ENCODE results near the gene CCRL2. TPM values are rescaled to one million over a fixed set of nuclear protein-coding genes. Genes with fewer than 3 reads are reported as not detected.

CCRL2 gene
- total and polyA plus RNA-seq, 2 of the 4 experiments (the other 2 are of a cell fraction), result 0.29 to 0.36 TPM

- TF ChIP-seq RCOR1 (IDR thresholded peaks at IDR 0.05; ENCODE audit: insufficient replicate concordance, low read length), result no peak
These were observed 35.3 kb upstream of the CCRL2 start (continued) for GRCh38 chr3:46371519-46372340.

- Histone ChIP-seq H3K27me3 (ENCODE audit: control insufficient read depth, insufficient read depth, low read length) (peaks cover 54% of the 10 kb centered on the region), H2BK120ac (ENCODE audit: low read depth, low read length) (no peak overlapping the region), H3K56ac (ENCODE audit: extremely low read depth, insufficient read depth, low read length) (no peak overlapping the region), H3K14ac (replicated peaks; ENCODE audit: low read depth, low read length) (no peak overlapping the region), H3K4me3 (ENCODE audit: insufficient read depth, low read depth, low read length) (no peak overlapping the region), H3K9ac (ENCODE audit: low read depth, low read length) (no peak overlapping the region), H2BK15ac (ENCODE audit: low read depth, low read length) (no peak overlapping the region), H2BK5ac (ENCODE audit: low read depth, low read length, poor library complexity, severe bottlenecking) (no peak overlapping the region), H4K8ac (ENCODE audit: low read depth in 2 of 2, low read length in 2 of 2) (no peak overlapping the region), H3K18ac (ENCODE audit: low read depth, low read length) (no peak overlapping the region), H3K4me1 (ENCODE audit: control insufficient read depth, insufficient read depth, low read length) (no peaks in the 10 kb centered on the region), H2AK5ac (ENCODE audit: low read depth, low read length) (no peak overlapping the region), H3K79me1 (ENCODE audit: low read depth in 1 of 2, low read length in 2 of 2) (no peaks in the 10 kb centered on the region), H2AK9ac (replicated peaks; ENCODE audit: low read depth, low read length, poor library complexity) (no peak overlapping the region), H2BK20ac (ENCODE audit: low read depth, low read length) (no peak overlapping the region), H4K20me1 (ENCODE audit: insufficient read depth, low read length) (no peaks in the 10 kb centered on the region), H3K4ac (ENCODE audit: low read depth, low read length) (no peak overlapping the region), H4K91ac (ENCODE audit: insufficient read depth, low read depth, low read length) (no peak overlapping the region), H3K9me3 (ENCODE audit: control insufficient read depth, insufficient read depth, low read length) (no peaks in the 10 kb centered on the region), H3K4me2 (ENCODE audit: low read depth, low read length) (no peak overlapping the region), H3K9me1 (ENCODE audit: insufficient read depth, low read length) (no peaks in the 10 kb centered on the region), H3K23ac (ENCODE audit: low read depth, low read length) (no peak overlapping the region), H3K27ac (ENCODE audit: insufficient read depth, low read length) (no peak overlapping the region), H4K5ac (ENCODE audit: low read depth, low read length) (no peak overlapping the region), H3K36me3 (ENCODE audit: control insufficient read depth, insufficient read depth, low read length) (no peaks in the 10 kb centered on the region), H2AFZ (replicated peaks; ENCODE audit: low read length, poor library complexity) (no peak overlapping the region)
- ChIA-PET CTCF (interaction anchor here (0.7 to 2.7 kb wide), 7 partner anchors 14 to 294 kb away, joined by 3 to 8 read pairs (median 3); no protein-coding TSS in a partner anchor), POLR2A (ENCODE audit: unreplicated experiment) (no interaction called here)
- BruUV-seq (replicated peaks), result no TSS peak
- intact Hi-C loops (cut with micrococcal nuclease), result loop anchor here (1.0 to 5.0 kb wide), 2 partner anchors 165 to 284 kb away; partner anchors contain the start of gene CCR1
- TF ChIP-seq RFX5 (IDR thresholded peaks at IDR 0.05; ENCODE audit: low read depth, low read length), result no peak
- peak; percentile 58 for TF ChIP-seq RAD21 (IDR thresholded peaks at IDR 0.05; ENCODE audit: low read length)
- TF ChIP-seq NFE2L2 (IDR thresholded peaks at IDR 0.05; ENCODE audit: low read depth, low read length), result no peak
- no peak for TF ChIP-seq BHLHE40 (IDR thresholded peaks at IDR 0.05; ENCODE audit: low read depth, low read length)
- TF ChIP-seq, protein P1, sequence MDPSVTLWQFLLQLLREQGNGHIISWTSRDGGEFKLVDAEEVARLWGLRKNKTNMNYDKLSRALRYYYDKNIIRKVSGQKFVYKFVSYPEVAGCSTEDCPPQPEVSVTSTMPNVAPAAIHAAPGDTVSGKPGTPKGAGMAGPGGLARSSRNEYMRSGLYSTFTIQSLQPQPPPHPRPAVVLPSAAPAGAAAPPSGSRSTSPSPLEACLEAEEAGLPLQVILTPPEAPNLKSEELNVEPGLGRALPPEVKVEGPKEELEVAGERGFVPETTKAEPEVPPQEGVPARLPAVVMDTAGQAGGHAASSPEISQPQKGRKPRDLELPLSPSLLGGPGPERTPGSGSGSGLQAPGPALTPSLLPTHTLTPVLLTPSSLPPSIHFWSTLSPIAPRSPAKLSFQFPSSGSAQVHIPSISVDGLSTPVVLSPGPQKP (IDR thresholded peaks at IDR 0.05; ENCODE audit: borderline replicate concordance, low read depth, low read length), result no peak
- no peak for TF ChIP-seq MAFK (IDR thresholded peaks at IDR 0.05; ENCODE audit: low read depth, low read length)
- no peak for TF ChIP-seq CEBPB (IDR thresholded peaks at IDR 0.05; ENCODE audit: low read depth, low read length)
- TF ChIP-seq, protein P2, sequence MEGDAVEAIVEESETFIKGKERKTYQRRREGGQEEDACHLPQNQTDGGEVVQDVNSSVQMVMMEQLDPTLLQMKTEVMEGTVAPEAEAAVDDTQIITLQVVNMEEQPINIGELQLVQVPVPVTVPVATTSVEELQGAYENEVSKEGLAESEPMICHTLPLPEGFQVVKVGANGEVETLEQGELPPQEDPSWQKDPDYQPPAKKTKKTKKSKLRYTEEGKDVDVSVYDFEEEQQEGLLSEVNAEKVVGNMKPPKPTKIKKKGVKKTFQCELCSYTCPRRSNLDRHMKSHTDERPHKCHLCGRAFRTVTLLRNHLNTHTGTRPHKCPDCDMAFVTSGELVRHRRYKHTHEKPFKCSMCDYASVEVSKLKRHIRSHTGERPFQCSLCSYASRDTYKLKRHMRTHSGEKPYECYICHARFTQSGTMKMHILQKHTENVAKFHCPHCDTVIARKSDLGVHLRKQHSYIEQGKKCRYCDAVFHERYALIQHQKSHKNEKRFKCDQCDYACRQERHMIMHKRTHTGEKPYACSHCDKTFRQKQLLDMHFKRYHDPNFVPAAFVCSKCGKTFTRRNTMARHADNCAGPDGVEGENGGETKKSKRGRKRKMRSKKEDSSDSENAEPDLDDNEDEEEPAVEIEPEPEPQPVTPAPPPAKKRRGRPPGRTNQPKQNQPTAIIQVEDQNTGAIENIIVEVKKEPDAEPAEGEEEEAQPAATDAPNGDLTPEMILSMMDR (conservative IDR thresholded peaks at IDR 0.05; ENCODE audit: low read depth, low read length), result peak; percentile 61
- no peak for TF ChIP-seq FOS (IDR thresholded peaks at IDR 0.05; ENCODE audit: low read depth, low read length)
- peak; percentile 53 for TF ChIP-seq SMC3 (IDR thresholded peaks at IDR 0.05; ENCODE audit: low read depth, low read length)
- in situ Hi-C loops (cut with MboI; ENCODE audit: low sequenced_read_pairs), result loop anchor here (10.0 kb wide), 2 partner anchors 288 to 428 kb away; partner anchors contain the start of gene CXCR6
- peak; percentile 29 for DNase-seq
- ATAC-seq (ENCODE audit: low read depth), result peak; percentile 74
- dilution Hi-C loops (cut with HindIII; ENCODE audit: low sequenced_read_pairs, unreplicated experiment), result no loop called here
- WGBS, 2 experiments (ENCODE audit: extremely low coverage in 2 of 2, insufficient read length in 1 of 2), result no CpG with 5 or more reads among the region's 9 CpGs
These were observed 34.3 kb upstream of the CCRL2 start for GRCh38 chr3:46372492-46373359.
